ENCODE results near the gene SUGP1.
A peak's percentile ranks its signal among the peaks of the same experiment; 100 is the strongest.

SUGP1 gene

GRCh38 chr19:19279062-19279612 is 41.2 kb downstream of the SUGP1 start:
- no peaks in the 10 kb centered on the region for H3K9me3 ChIP-seq
- H3K4me2 ChIP-seq: no peak overlapping the region
- no peaks in the 10 kb centered on the region for H3K27me3 ChIP-seq
- TF ChIP-seq Cebpa-rat (IDR thresholded peaks at IDR 0.05): no peak
- H3K9ac ChIP-seq: no peak overlapping the region
- no peak overlapping the region for H3K4me3 ChIP-seq
- H3K36me3 ChIP-seq: peaks cover 94% of the 10 kb centered on the region
- peaks cover 13% of the 10 kb centered on the region for H4K20me1 ChIP-seq
- H3K4me1 ChIP-seq: peaks cover 25% of the 10 kb centered on the region
- no peak overlapping the region for H3K27ac ChIP-seq

GRCh38 chr19:19278315-19278714 is 42.0 kb downstream of the SUGP1 start:
- Histone ChIP-seq H4K20me1 (peaks cover 13% of the 10 kb centered on the region), H3K4me3 (no peak overlapping the region), H3K4me2 (no peak overlapping the region), H3K9ac (no peak overlapping the region), H3K4me1 (peaks cover 25% of the 10 kb centered on the region), H3K36me3 (peaks cover 86% of the 10 kb centered on the region), H3K27me3 (no peaks in the 10 kb centered on the region), H3K9me3 (no peaks in the 10 kb centered on the region), H3K27ac (no peak overlapping the region)
- TF ChIP-seq Cebpa-rat (IDR thresholded peaks at IDR 0.05): no peak

GRCh38 chr19:19276851-19277250 is 43.5 kb downstream of the SUGP1 start:
- Histone ChIP-seq H3K4me2 (no peak overlapping the region), H3K9ac (no peak overlapping the region), H3K27ac (no peak overlapping the region), H3K9me3 (no peaks in the 10 kb centered on the region), H3K4me3 (no peak overlapping the region), H3K27me3 (no peaks in the 10 kb centered on the region), H3K4me1 (peaks cover 25% of the 10 kb centered on the region), H4K20me1 (peaks cover 13% of the 10 kb centered on the region), H3K36me3 (peaks cover 71% of the 10 kb centered on the region)
- no peak for TF ChIP-seq Cebpa-rat (IDR thresholded peaks at IDR 0.05)

GRCh38 chr19:19276386-19276785 is 43.9 kb downstream of the SUGP1 start:
- no peak for TF ChIP-seq Cebpa-rat (IDR thresholded peaks at IDR 0.05)
- Histone ChIP-seq H4K20me1 (peaks cover 10% of the 10 kb centered on the region), H3K27ac (no peak overlapping the region), H3K36me3 (peaks cover 67% of the 10 kb centered on the region), H3K9me3 (no peaks in the 10 kb centered on the region), H3K9ac (no peak overlapping the region), H3K4me2 (no peak overlapping the region), H3K4me3 (no peak overlapping the region), H3K4me1 (peaks cover 25% of the 10 kb centered on the region), H3K27me3 (no peaks in the 10 kb centered on the region)

- H3K4me3 ChIP-seq: no peak overlapping the region
- H3K36me3 ChIP-seq: peaks cover 52% of the 10 kb centered on the region
- peak overlapping the region; percentile 30 for H3K27ac ChIP-seq
- H3K9ac ChIP-seq: peak overlapping the region; percentile 38
- peaks cover 11% of the 10 kb centered on the region for H3K4me1 ChIP-seq
- H3K9me3 ChIP-seq: no peaks in the 10 kb centered on the region
- TF ChIP-seq Cebpa-rat (IDR thresholded peaks at IDR 0.05): no peak
- H3K4me2 ChIP-seq: peak overlapping the region; percentile 43; the same call in 1 of the 2 replicates
- no peaks in the 10 kb centered on the region; the same call in 1 of the 2 replicates for H4K20me1 ChIP-seq
- H3K27me3 ChIP-seq: no peaks in the 10 kb centered on the region
These were observed 45.4 kb downstream of the SUGP1 start for GRCh38 chr19:19274716-19275565.

GRCh38 chr19:19274146-19274545 is 46.2 kb downstream of the SUGP1 start:
- Histone ChIP-seq H3K36me3 (peaks cover 44% of the 10 kb centered on the region), H3K9ac (no peak overlapping the region), H3K27ac (no peak overlapping the region), H3K4me3 (no peak overlapping the region), H3K4me1 (peaks cover 15% of the 10 kb centered on the region), H3K9me3 (no peaks in the 10 kb centered on the region), H3K27me3 (no peaks in the 10 kb centered on the region), H4K20me1 (no peaks in the 10 kb centered on the region), H3K4me2 (no peak overlapping the region)
- TF ChIP-seq Cebpa-rat (IDR thresholded peaks at IDR 0.05): no peak

- no peak overlapping the region for H3K4me2 ChIP-seq
- no peak overlapping the region for H3K9ac ChIP-seq
- no peaks in the 10 kb centered on the region for H3K27me3 ChIP-seq
- peaks cover 15% of the 10 kb centered on the region for H3K4me1 ChIP-seq
- TF ChIP-seq Cebpa-rat (IDR thresholded peaks at IDR 0.05): no peak
- no peaks in the 10 kb centered on the region for H3K9me3 ChIP-seq
- peaks cover 24% of the 10 kb centered on the region for H3K36me3 ChIP-seq
- H3K27ac ChIP-seq: no peak overlapping the region
- no peak overlapping the region for H3K4me3 ChIP-seq
- H4K20me1 ChIP-seq: no peaks in the 10 kb centered on the region
These were observed 48.3 kb downstream of the SUGP1 start for GRCh38 chr19:19271828-19272599.

- Histone ChIP-seq H3K9me3 (no peaks in the 10 kb centered on the region), H4K20me1 (no peaks in the 10 kb centered on the region), H3K4me1 (peaks cover 15% of the 10 kb centered on the region), H3K36me3 (peaks cover 14% of the 10 kb centered on the region), H3K27me3 (no peaks in the 10 kb centered on the region), H3K27ac (no peak overlapping the region), H3K4me3 (no peak overlapping the region), H3K9ac (no peak overlapping the region), H3K4me2 (no peak overlapping the region)
- TF ChIP-seq Cebpa-rat (IDR thresholded peaks at IDR 0.05): no peak
These were observed 49.3 kb downstream of the SUGP1 start for GRCh38 chr19:19270749-19271571.

GRCh38 chr19:19269952-19270694 is 50.2 kb downstream of the SUGP1 start:
- Histone ChIP-seq H3K27me3 (no peaks in the 10 kb centered on the region), H3K36me3 (peaks cover 5% of the 10 kb centered on the region), H3K27ac (no peak overlapping the region), H3K4me2 (no peak overlapping the region), H3K4me3 (no peak overlapping the region), H3K9ac (no peak overlapping the region), H4K20me1 (no peaks in the 10 kb centered on the region), H3K9me3 (no peaks in the 10 kb centered on the region), H3K4me1 (peaks cover 9% of the 10 kb centered on the region)
- TF ChIP-seq Cebpa-rat (IDR thresholded peaks at IDR 0.05): no peak
